Endothelial cell of umbilical vein (primary cell): ENCODE results near the gene ATP10B. TPM values are rescaled to one million over a fixed set of nuclear protein-coding genes. Genes with fewer than 3 reads are reported as not detected.

Source experiments
- BruUV-seq: library from RNA; stranded (reverse); fragments of 400-500 nt; replicated peaks from 2 replicates; lab custom pipeline; 2021; lab: Mats Ljungman, UMichigan
- CTCF ChIA-PET: fragments of 300-600, 350-600 bp; sonication (Branson Sonifier 250); formaldehyde crosslinking; loops from one replicate; lab custom pipeline; 2021; ENCODE audit warnings: antibody characterized with exemption, inconsistent platforms; lab: Charles Lee
- POLR2A ChIA-PET: fragments of 300-600, 350-600 bp; sonication (Branson Sonifier 250); formaldehyde crosslinking; loops from one replicate; lab custom pipeline; 2021; ENCODE audit warnings: antibody characterized with exemption, inconsistent platforms; lab: Charles Lee
- DNase-seq: peaks from one replicate; pipeline ENCODE4 v3.0.0-alpha.2; 2011; ENCODE audit warnings: low read depth, low spot score
- FAIRE-seq: peaks from 2 replicates; lab custom pipeline; 2011; peaks lifted over from hg19 to GRCh38; lab: Jason Lieb, UNC
- H2AFZ ChIP-seq: 2 replicates; pipeline ENCODE4 v1.6.0; 2012; ENCODE audit warnings: low read depth, low read length, control low read depth, inconsistent platforms
- H3K27ac ChIP-seq: 2 replicates; pipeline ENCODE4 v1.5.1; 2011; ENCODE audit warnings: low read depth, mild to moderate bottlenecking, control low read depth, low read length, moderate library complexity; ENCODE audit not compliant: insufficient read depth
- H3K27me3 ChIP-seq, 2 experiments: 2 replicates each; pipeline versions ENCODE4 v1.6.0 to v1.6.1; 2011; ENCODE audit warnings: low read length in 2 of 2, mixed read lengths in 1 of 2; ENCODE audit not compliant: control insufficient read depth in 2 of 2, insufficient read depth in 2 of 2
- H3K36me3 ChIP-seq, 2 experiments: 2 replicates in 1 of 2; 3 replicates in 1 of 2; pipeline ENCODE4 v1.5.1; 2011; ENCODE audit warnings: low read length in 2 of 2, mild to moderate bottlenecking in 1 of 2, moderate library complexity in 1 of 2; ENCODE audit not compliant: control insufficient read depth in 2 of 2, insufficient read depth in 2 of 2; ENCODE audit errors: extremely low read depth in 1 of 2
- H3K4me1 ChIP-seq: 3 replicates; pipeline ENCODE4 v1.5.1; 2011; ENCODE audit warnings: mild to moderate bottlenecking, low read length; ENCODE audit not compliant: control insufficient read depth, insufficient read depth; ENCODE audit errors: extremely low read depth
- H3K4me2 ChIP-seq: 2 replicates; pipeline ENCODE4 v1.6.1; 2011; ENCODE audit warnings: low read length, control low read depth, mixed read lengths; ENCODE audit not compliant: insufficient read depth
- H3K4me3 ChIP-seq, 3 experiments: fragments of 200-600 bp in 1 of 3; sonication (generic), shearing (Covaris generic) in 1 of 3; replicated peaks in 1 of 3; 2 replicates each; pipeline ENCODE4 v1.5.1; 2011 to 2016; ENCODE audit warnings: control low read depth in 3 of 3, low read length in 3 of 3, mild to moderate bottlenecking in 2 of 3, inconsistent platforms in 1 of 3, low read depth in 1 of 3, moderate library complexity in 1 of 3; ENCODE audit not compliant: insufficient read depth in 1 of 3
- H3K79me2 ChIP-seq: 2 replicates; pipeline ENCODE4 v1.6.0; 2012; ENCODE audit warnings: low read length, inconsistent platforms; ENCODE audit not compliant: control insufficient read depth, insufficient read depth
- H3K9ac ChIP-seq: replicated peaks from 2 replicates; pipeline ENCODE3; 2011; ENCODE audit warnings: low read length, control low read depth; ENCODE audit not compliant: insufficient read depth; ENCODE audit errors: extremely low read depth
- H3K9me1 ChIP-seq: replicated peaks from 3 replicates; pipeline ENCODE4 v1.6.0; 2011; ENCODE audit warnings: mild to moderate bottlenecking, low read length; ENCODE audit not compliant: control insufficient read depth, insufficient read depth; ENCODE audit errors: extremely low read depth
- H3K9me3 ChIP-seq: replicated peaks from 2 replicates; pipeline ENCODE4 v1.5.1; 2012; ENCODE audit warnings: low read length, inconsistent platforms; ENCODE audit not compliant: control insufficient read depth, insufficient read depth
- H4K20me1 ChIP-seq: replicated peaks from 2 replicates; pipeline ENCODE3; 2011; ENCODE audit warnings: mild to moderate bottlenecking, low read length; ENCODE audit not compliant: control insufficient read depth, insufficient read depth; ENCODE audit errors: extremely low read depth
- CTCF ChIP-seq, 2 donors: IDR thresholded peaks; 1 replicate in 1 of 2; 2 replicates in 1 of 2; pipeline ENCODE4 v1.5.1; 2011; ENCODE audit warnings: low read length in 2 of 2, mild to moderate bottlenecking in 2 of 2, moderate library complexity in 2 of 2, control low read depth in 1 of 2, inconsistent platforms in 1 of 2, low read depth in 1 of 2; ENCODE audit not compliant: insufficient read depth in 1 of 2; ENCODE audit errors: extremely low read depth in 1 of 2
- EZH2 ChIP-seq: IDR thresholded peaks from 2 replicates; pipeline ENCODE4 v1.6.1; 2012; ENCODE audit warnings: borderline replicate concordance, low read depth, mild to moderate bottlenecking, moderate library complexity, low read length, inconsistent platforms; ENCODE audit not compliant: severe bottlenecking
- FOS ChIP-seq: IDR thresholded peaks from 2 replicates; pipeline ENCODE4 v1.6.1; 2011; ENCODE audit warnings: mild to moderate bottlenecking, low read length, moderate library complexity, borderline replicate concordance; ENCODE audit not compliant: insufficient read depth
- GATA2 ChIP-seq: IDR thresholded peaks from 2 replicates; pipeline ENCODE4 v1.7.0; 2011; ENCODE audit warnings: low read depth, mild to moderate bottlenecking, moderate library complexity, mixed read lengths, low read length; ENCODE audit not compliant: insufficient read length, insufficient read depth
- JUN ChIP-seq: IDR thresholded peaks from 2 replicates; pipeline ENCODE4 v1.6.1; 2011; ENCODE audit warnings: borderline replicate concordance, low read depth; ENCODE audit not compliant: insufficient read length, insufficient read depth
- MAX ChIP-seq: IDR thresholded peaks from 2 replicates; pipeline ENCODE4 v1.6.1; 2011; ENCODE audit not compliant: insufficient read depth, insufficient read length
- MYC ChIP-seq: IDR thresholded peaks from one replicate; pipeline ENCODE4 v1.6.1; 2011; ENCODE audit warnings: mild to moderate bottlenecking, low read depth, low read length
- POLR2A ChIP-seq: IDR thresholded peaks from 2 replicates; pipeline ENCODE4 v1.6.1; 2012; ENCODE audit warnings: low read depth, mild to moderate bottlenecking, control low read depth, low read length
- POLR2AphosphoS5 ChIP-seq: IDR thresholded peaks from 2 replicates; pipeline ENCODE4 v1.6.1; 2012; ENCODE audit warnings: low read depth, mild to moderate bottlenecking, control low read depth, low read length, moderate library complexity; ENCODE audit not compliant: insufficient read depth
- dilution Hi-C: fragments of 300-500 bp; cut with MboI; formaldehyde crosslinking; loops from one replicate; pipeline ENCODE4 v1.15.0; 2019; ENCODE audit warnings: low sequenced_read_pairs; ENCODE audit not compliant: extremely low pct_ligation_motif_present
- intact Hi-C: fragments of 100-400 bp; cut with micrococcal nuclease; formaldehyde crosslinking; loops from one replicate; pipeline ENCODE4 v1.10.0; 2022
- polyA plus RNA-seq, 4 experiments: library from polyadenylated mRNA; depleted of rRNA in 3 of 4; stranded (reverse) in 3 of 4; unstranded in 1 of 4; fragments of >200 nt; gene quantifications; 2 replicates each; pipeline versions ENCODE4 v1.2.1 to v1.2.3, GENCODE V29; 2011 to 2012; ENCODE audit warnings: missing spikeins in 1 of 4
- total RNA-seq: library from RNA; stranded (reverse); gene quantifications from 2 replicates; pipeline ENCODE4 v1.2.3, GENCODE V29; 2021

ATP10B gene
- total and polyA plus RNA-seq, 2 donors (not counting 3 experiments of a cell fraction or from before 2014, with no cell fraction given) = not detected

GRCh38 chr5:160793530-160793899 lies 58.5 kb downstream of the ATP10B start:
- Histone ChIP-seq H3K9me3 (peaks cover 2% of the 10 kb centered on the region), H3K9me1 (no peaks in the 10 kb centered on the region), H2AFZ (no peak overlapping the region), H3K4me2 (no peak overlapping the region), H3K4me1 (no peaks in the 10 kb centered on the region), H3K9ac (no peak overlapping the region), H4K20me1 (no peaks in the 10 kb centered on the region), H3K27me3 (no peaks in the 10 kb centered on the region), H3K79me2 (no peaks in the 10 kb centered on the region), H3K4me3 (no peak overlapping the region), H3K27ac (no peak overlapping the region), H3K36me3 (no peaks in the 10 kb centered on the region)
- TF ChIP-seq POLR2AphosphoS5 = no peak
- no peak for TF ChIP-seq MYC
- no peak for TF ChIP-seq CTCF (IDR thresholded peaks at IDR 0.05; ENCODE audit: extremely low read depth in 1 of 2, insufficient read depth in 1 of 2, low read depth in 1 of 2, low read length in 2 of 2)
- no peak for TF ChIP-seq MAX
- TF ChIP-seq EZH2 = no peak
- no peak for TF ChIP-seq POLR2A
- no peak for TF ChIP-seq JUN
- no peak for TF ChIP-seq GATA2
- no peak for TF ChIP-seq FOS
- no TSS peak for BruUV-seq
- DNase-seq = no peak
- dilution Hi-C loops = no loop called here
- POLR2A ChIA-PET = no interaction called here
- CTCF ChIA-PET = no interaction called here
- no peak for FAIRE-seq
- intact Hi-C loops = no loop called here
